SU-DHL-6 (cell line): ENCODE data around the gene SNAPC3.

Experiments used
- H2AFZ ChIP-seq: fragments of 200-600 bp; sonication (generic); 2 replicates; pipeline ENCODE4 v1.6.1; 2014; ENCODE audit warnings: low read depth, mild to moderate bottlenecking, moderate library complexity, mixed read lengths, antibody characterized with exemption, low read length; ENCODE audit not compliant: severe bottlenecking
- H3F3A ChIP-seq: fragments of 200-600 bp; shearing (Covaris generic); 2 replicates; pipeline ENCODE4 v1.6.0; 2016; ENCODE audit warnings: antibody characterized with exemption, mild to moderate bottlenecking; ENCODE audit not compliant: insufficient read depth
- H3K27ac ChIP-seq: fragments of 200-600 bp; sonication (generic); 2 replicates; pipeline ENCODE4 v1.5.1; 2016; ENCODE audit warnings: low read depth, mild to moderate bottlenecking, low read length, moderate library complexity, mixed read lengths
- H3K27me3 ChIP-seq: fragments of 200-600 bp; sonication (generic), shearing (Covaris generic); 2 replicates; pipeline ENCODE4 v1.6.0; 2014; ENCODE audit warnings: mild to moderate bottlenecking, low read length
- H3K36me3 ChIP-seq: fragments of 200-600 bp; sonication (generic); 2 replicates; pipeline ENCODE4 v1.6.1; 2014; ENCODE audit warnings: mild to moderate bottlenecking, low read length, mixed read lengths
- H3K4me2 ChIP-seq: fragments of 300-600, 200-600 bp; shearing (Covaris generic), sonication (generic); 2 replicates; pipeline ENCODE4 v1.6.0; 2014; ENCODE audit warnings: low read length, low read depth, mild to moderate bottlenecking; ENCODE audit not compliant: poor library complexity, severe bottlenecking
- H3K4me3 ChIP-seq: fragments of 200-600 bp; sonication (generic); 2 replicates; pipeline ENCODE4 v1.5.1; 2014; ENCODE audit warnings: antibody characterized with exemption, low read length, mild to moderate bottlenecking, mixed read lengths; ENCODE audit not compliant: insufficient read depth, poor library complexity, severe bottlenecking
- H3K79me2 ChIP-seq: fragments of 200-600 bp; sonication (generic); 2 replicates; pipeline ENCODE4 v1.6.1; 2014; ENCODE audit warnings: mild to moderate bottlenecking, low read length, moderate library complexity; ENCODE audit not compliant: insufficient read depth
- H3K9ac ChIP-seq: fragments of 200-600 bp; sonication (generic); 2 replicates; pipeline ENCODE4 v1.7.0; 2014; ENCODE audit warnings: mild to moderate bottlenecking, low read length
- H3K9me2 ChIP-seq: fragments of 200-600 bp; sonication (generic); replicated peaks from 2 replicates; pipeline ENCODE4 v1.6.1; 2014; ENCODE audit warnings: low read length; ENCODE audit not compliant: insufficient read depth
- H3K9me3 ChIP-seq: fragments of 200-600 bp; sonication (generic); 2 replicates; pipeline ENCODE4 v1.6.1; 2014; ENCODE audit warnings: low read length, mixed read lengths; ENCODE audit not compliant: insufficient read depth
- H4K20me1 ChIP-seq: fragments of 200-600 bp; sonication (generic); 2 replicates; pipeline ENCODE4 v1.6.1; 2014; ENCODE audit warnings: low read depth, mild to moderate bottlenecking, antibody characterized with exemption, low read length, moderate library complexity, mixed read lengths
- EZH2phosphoT487 ChIP-seq: fragments of 200-600 bp; sonication (generic), shearing (Covaris generic); conservative IDR thresholded peaks from 2 replicates; pipeline ENCODE4 v1.6.1; 2018; ENCODE audit warnings: mild to moderate bottlenecking, antibody characterized with exemption, low read length, moderate library complexity, mixed read lengths
- TF ChIP-seq, protein P1 (sequence below): fragments of 200-600 bp; sonication (generic); IDR thresholded peaks from one replicate; pipeline ENCODE4 v1.5.1; 2017; ENCODE audit warnings: antibody characterized with exemption, mild to moderate bottlenecking, low read length, moderate library complexity; ENCODE audit not compliant: insufficient read depth, poor library complexity, severe bottlenecking

Gene SNAPC3

GRCh38 chr9:15453956-15454355 lies 31.3 kb downstream of the SNAPC3 start:
- no peak overlapping the region for H3K9ac ChIP-seq
- no peaks in the 10 kb centered on the region for H4K20me1 ChIP-seq
- H3K27ac ChIP-seq: no peak overlapping the region
- no peaks in the 10 kb centered on the region for H3K79me2 ChIP-seq
- H3K36me3 ChIP-seq: peaks cover 46% of the 10 kb centered on the region
- H3K4me2 ChIP-seq: no peak overlapping the region
- no peak overlapping the region for H3K4me3 ChIP-seq
- no peaks in the 10 kb centered on the region for H3K9me2 ChIP-seq
- no peak overlapping the region for H2AFZ ChIP-seq
- peaks cover 22% of the 10 kb centered on the region; the same call in 1 of the 2 replicates for H3F3A ChIP-seq
- no peaks in the 10 kb centered on the region for H3K9me3 ChIP-seq
- H3K27me3 ChIP-seq: no peaks in the 10 kb centered on the region
- TF ChIP-seq, protein P1, sequence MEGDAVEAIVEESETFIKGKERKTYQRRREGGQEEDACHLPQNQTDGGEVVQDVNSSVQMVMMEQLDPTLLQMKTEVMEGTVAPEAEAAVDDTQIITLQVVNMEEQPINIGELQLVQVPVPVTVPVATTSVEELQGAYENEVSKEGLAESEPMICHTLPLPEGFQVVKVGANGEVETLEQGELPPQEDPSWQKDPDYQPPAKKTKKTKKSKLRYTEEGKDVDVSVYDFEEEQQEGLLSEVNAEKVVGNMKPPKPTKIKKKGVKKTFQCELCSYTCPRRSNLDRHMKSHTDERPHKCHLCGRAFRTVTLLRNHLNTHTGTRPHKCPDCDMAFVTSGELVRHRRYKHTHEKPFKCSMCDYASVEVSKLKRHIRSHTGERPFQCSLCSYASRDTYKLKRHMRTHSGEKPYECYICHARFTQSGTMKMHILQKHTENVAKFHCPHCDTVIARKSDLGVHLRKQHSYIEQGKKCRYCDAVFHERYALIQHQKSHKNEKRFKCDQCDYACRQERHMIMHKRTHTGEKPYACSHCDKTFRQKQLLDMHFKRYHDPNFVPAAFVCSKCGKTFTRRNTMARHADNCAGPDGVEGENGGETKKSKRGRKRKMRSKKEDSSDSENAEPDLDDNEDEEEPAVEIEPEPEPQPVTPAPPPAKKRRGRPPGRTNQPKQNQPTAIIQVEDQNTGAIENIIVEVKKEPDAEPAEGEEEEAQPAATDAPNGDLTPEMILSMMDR: no peak
- no peak for TF ChIP-seq EZH2phosphoT487

DNA sequence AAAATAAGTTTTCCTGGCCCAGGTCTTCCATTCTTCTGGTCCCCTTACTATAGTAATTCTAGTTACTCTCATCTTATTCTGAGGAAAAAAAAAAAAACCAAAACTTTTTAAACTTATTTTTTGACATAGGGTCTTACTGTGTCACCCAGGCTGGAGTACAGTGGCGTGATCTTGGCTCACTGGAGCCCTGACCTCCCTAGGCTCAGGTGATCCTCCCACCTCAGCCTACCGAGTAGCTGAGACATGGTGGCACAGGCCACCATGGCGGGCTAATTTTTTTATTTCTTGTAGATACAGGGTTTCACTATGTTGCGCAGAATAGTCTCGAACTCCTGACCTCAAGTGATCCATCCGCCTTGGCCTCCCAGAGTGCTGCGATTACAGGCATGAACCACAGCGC lies 38.4 kb downstream of the SNAPC3 start:
- H3K9me2 ChIP-seq: no peaks in the 10 kb centered on the region

GRCh38 chr9:15461601-15462000 lies 38.9 kb downstream of the SNAPC3 start:
- TF ChIP-seq, protein P1: no peak
- TF ChIP-seq EZH2phosphoT487: no peak
- no peaks in the 10 kb centered on the region for H3K79me2 ChIP-seq
- no peak overlapping the region for H2AFZ ChIP-seq
- H3K4me3 ChIP-seq: no peak overlapping the region
- no peak overlapping the region for H3K27ac ChIP-seq
- no peak overlapping the region for H3K9ac ChIP-seq
- H4K20me1 ChIP-seq: no peaks in the 10 kb centered on the region
- H3K9me2 ChIP-seq: no peaks in the 10 kb centered on the region
- H3K4me2 ChIP-seq: no peak overlapping the region
- peaks cover 59% of the 10 kb centered on the region for H3K36me3 ChIP-seq
- H3F3A ChIP-seq: peaks cover 62% of the 10 kb centered on the region
- no peaks in the 10 kb centered on the region for H3K9me3 ChIP-seq
- no peaks in the 10 kb centered on the region for H3K27me3 ChIP-seq

More for the DNA sequence above, 38.4 kb downstream of the SNAPC3 start:
- Histone ChIP-seq H3K27ac (no peak overlapping the region), H3K79me2 (no peaks in the 10 kb centered on the region), H3K36me3 (peaks cover 55% of the 10 kb centered on the region), H3K9ac (no peak overlapping the region), H3K27me3 (no peaks in the 10 kb centered on the region), H3K4me2 (no peak overlapping the region), H4K20me1 (no peaks in the 10 kb centered on the region), H3K4me3 (no peak overlapping the region), H3F3A (peaks cover 59% of the 10 kb centered on the region), H3K9me3 (no peaks in the 10 kb centered on the region), H2AFZ (no peak overlapping the region)
- TF ChIP-seq, protein P1: no peak
- no peak for TF ChIP-seq EZH2phosphoT487
